ENCODE results near the gene BBS2. TPM values are rescaled to one million over a fixed set of nuclear protein-coding genes. Genes with fewer than 3 reads are reported as not detected.
"Not testable (repeated sequence)": the region's sequence is repeated elsewhere in the genome, so short reads cannot be mapped to it uniquely, and the experiment has no call there.

BBS2 gene
- total RNA-seq, 1 donor from 2014 or later, result 31.6 TPM

DNA sequence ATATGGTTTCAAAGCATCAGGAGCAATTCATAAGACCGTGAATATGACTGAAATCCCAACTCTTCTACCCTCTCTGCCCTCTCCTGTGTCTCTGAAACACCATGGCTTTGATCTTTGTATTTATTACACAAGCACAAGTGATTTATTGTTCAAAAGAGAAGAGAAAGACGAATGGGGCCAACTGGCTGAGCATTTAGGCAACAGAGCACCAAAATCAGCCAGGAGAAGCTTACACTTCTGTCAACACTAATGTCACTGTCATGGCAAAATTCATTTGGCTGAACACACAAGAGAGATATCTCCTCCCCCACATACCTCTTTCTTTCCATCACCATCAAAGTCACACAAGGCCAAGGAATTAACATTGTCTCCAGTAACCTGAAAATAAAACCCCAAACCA is 9.3 kb downstream of the BBS2 start:
- peaks cover 4% of the 10 kb centered on the region for H3K36me3 ChIP-seq (ENCODE audit: control insufficient read depth, insufficient read depth, low read length)
- DNase-seq (ENCODE audit: low read depth), result no peak
- H3K27me3 ChIP-seq (ENCODE audit: control insufficient read depth, insufficient read depth, low read length), result no peaks in the 10 kb centered on the region
- H3K4me3 ChIP-seq (ENCODE audit: low read depth, low read length), result no peak overlapping the region
- no peak for FAIRE-seq
- TF ChIP-seq, protein P1, sequence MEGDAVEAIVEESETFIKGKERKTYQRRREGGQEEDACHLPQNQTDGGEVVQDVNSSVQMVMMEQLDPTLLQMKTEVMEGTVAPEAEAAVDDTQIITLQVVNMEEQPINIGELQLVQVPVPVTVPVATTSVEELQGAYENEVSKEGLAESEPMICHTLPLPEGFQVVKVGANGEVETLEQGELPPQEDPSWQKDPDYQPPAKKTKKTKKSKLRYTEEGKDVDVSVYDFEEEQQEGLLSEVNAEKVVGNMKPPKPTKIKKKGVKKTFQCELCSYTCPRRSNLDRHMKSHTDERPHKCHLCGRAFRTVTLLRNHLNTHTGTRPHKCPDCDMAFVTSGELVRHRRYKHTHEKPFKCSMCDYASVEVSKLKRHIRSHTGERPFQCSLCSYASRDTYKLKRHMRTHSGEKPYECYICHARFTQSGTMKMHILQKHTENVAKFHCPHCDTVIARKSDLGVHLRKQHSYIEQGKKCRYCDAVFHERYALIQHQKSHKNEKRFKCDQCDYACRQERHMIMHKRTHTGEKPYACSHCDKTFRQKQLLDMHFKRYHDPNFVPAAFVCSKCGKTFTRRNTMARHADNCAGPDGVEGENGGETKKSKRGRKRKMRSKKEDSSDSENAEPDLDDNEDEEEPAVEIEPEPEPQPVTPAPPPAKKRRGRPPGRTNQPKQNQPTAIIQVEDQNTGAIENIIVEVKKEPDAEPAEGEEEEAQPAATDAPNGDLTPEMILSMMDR (IDR thresholded peaks at IDR 0.05; ENCODE audit: insufficient read depth, low read length, severe bottlenecking), result no peak

DNA sequence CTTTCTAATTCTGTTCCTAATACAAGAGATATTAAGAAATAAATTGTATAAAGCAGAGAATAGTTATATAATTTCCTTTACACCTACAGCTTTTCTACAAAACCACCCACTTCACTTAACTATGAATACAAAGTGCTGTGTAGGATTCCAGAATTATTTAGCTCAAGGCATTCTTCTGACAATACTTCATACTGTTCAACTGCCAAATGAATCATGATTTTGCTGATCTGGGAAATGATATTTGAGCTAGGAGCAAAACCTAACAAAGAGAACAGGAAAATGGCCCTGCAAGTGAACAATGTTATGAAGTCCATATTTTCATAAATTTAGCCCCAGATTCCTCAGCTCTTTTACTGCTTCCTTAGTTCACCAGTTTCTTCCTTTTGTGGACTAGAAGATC is 12.9 kb downstream of the BBS2 start:
- FAIRE-seq, result no peak
- peaks cover 7% of the 10 kb centered on the region for H3K36me3 ChIP-seq (ENCODE audit: control insufficient read depth, insufficient read depth, low read length)

DNA sequence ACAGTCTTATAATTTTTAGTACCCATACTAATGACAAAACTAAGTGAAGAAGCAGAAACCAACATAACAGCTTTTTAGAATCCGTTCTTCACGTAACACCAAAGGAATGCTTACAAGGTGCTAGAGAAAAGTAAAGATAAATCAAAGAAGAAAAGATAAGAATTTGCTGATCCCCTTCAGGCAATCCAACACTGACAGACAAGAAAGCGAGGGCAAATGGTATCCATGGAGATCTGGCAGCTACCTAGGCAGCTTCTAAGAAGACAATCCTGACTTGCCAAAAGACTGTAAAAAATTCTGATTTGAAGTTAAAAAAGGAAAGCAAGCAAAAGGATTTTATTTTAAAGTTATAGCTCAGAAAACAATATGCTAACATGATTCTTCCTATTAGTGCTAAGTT is 14.6 kb downstream of the BBS2 start:
- TF ChIP-seq, protein P1 (IDR thresholded peaks at IDR 0.05; ENCODE audit: insufficient read depth, low read length, severe bottlenecking), result no peak
- H3K36me3 ChIP-seq (ENCODE audit: control insufficient read depth, insufficient read depth, low read length), result peaks cover 8% of the 10 kb centered on the region
- FAIRE-seq (no peak), DNase-seq (ENCODE audit: low read depth) (no peak)
- H3K4me3 ChIP-seq (ENCODE audit: low read depth, low read length), result no peak overlapping the region
- no peaks in the 10 kb centered on the region for H3K27me3 ChIP-seq (ENCODE audit: control insufficient read depth, insufficient read depth, low read length)

More for the DNA sequence above, 12.9 kb downstream of the BBS2 start:
- TF ChIP-seq, protein P1 (IDR thresholded peaks at IDR 0.05; ENCODE audit: insufficient read depth, low read length, severe bottlenecking), result no peak
- Histone ChIP-seq H3K4me3 (ENCODE audit: low read depth, low read length) (no peak overlapping the region), H3K27me3 (ENCODE audit: control insufficient read depth, insufficient read depth, low read length) (no peaks in the 10 kb centered on the region)
- peak; percentile 53 for DNase-seq (ENCODE audit: low read depth)

DNA sequence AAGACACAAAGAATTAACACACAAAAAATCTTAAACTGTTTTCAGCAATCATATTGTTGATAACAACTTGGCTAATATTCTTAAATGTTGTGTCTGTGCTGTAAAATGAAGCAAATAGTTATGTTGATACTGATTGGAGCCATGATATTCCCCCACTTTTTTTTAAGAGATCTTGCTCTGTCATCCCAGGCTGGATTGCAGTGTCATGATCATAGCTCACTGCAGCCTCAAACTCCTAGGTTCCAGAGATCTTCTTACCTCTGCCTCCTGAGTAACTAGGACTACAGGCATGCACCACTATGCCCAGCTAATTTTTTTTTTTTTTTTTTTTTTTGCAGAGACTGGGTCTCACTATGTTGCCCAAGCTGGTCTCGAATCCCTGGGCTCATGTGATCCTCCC is 26.0 kb downstream of the BBS2 start:
- FAIRE-seq (no peak), DNase-seq (ENCODE audit: low read depth) (no peak)
- peaks cover 4% of the 10 kb centered on the region for H3K36me3 ChIP-seq (ENCODE audit: control insufficient read depth, insufficient read depth, low read length)
- TF ChIP-seq, protein P1 (IDR thresholded peaks at IDR 0.05; ENCODE audit: insufficient read depth, low read length, severe bottlenecking), result no peak
- H3K27me3 ChIP-seq (ENCODE audit: control insufficient read depth, insufficient read depth, low read length), result no peaks in the 10 kb centered on the region
- H3K4me3 ChIP-seq (ENCODE audit: low read depth, low read length), result no peak overlapping the region

DNA sequence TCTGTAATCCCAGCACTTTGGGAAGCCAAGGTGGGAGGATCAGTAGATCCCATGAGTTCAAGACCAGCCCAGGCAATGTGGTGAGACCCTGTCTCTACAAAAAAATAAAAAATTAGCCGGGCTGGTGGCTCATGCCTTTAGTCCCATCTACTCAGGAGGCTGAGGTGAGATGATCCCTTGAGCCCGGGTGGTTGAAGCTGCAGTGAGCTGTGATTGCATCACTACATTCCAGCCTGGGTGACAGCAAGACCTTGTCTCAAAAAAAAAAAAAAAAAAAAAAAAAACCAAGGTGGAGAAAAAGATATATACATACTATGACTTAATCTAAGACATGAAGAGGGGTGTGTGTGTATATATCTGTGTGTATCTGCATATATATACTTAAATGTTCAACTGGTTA is 26.7 kb downstream of the BBS2 start:
- FAIRE-seq, result no peak
- TF ChIP-seq, protein P1 (IDR thresholded peaks at IDR 0.05; ENCODE audit: insufficient read depth, low read length, severe bottlenecking), result no peak
- Histone ChIP-seq H3K4me3 (ENCODE audit: low read depth, low read length) (no peak overlapping the region), H3K27me3 (ENCODE audit: control insufficient read depth, insufficient read depth, low read length) (no peaks in the 10 kb centered on the region), H3K36me3 (ENCODE audit: control insufficient read depth, insufficient read depth, low read length) (peaks cover 4% of the 10 kb centered on the region)
- DNase-seq (ENCODE audit: low read depth), result no peak

DNA sequence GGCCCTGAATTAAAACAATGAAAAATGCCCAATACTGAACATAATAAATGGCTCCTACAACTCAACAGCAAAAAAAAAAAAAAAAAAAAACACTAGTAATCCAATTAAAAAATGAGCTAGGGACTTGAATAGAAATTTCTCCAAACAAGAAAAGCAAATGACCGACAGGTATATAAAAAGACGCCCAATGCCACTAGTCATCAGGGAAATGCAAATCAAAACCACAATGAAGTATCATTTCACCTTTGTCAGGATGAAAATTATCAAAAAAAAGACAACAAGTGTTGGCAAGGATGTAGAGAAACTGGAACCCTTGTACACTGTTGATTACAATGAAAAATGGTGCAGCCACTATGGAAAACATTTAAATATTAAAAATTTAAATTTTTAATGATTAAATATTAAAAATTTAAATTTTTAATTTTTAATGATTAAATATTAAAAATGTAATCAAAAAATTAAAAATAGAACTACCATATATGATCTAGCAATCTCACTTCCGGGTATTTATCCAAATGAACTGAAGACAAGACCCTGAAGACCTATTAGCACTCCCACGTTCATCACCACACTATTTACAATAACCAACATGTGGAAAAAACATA is 28.1 kb downstream of the BBS2 start:
- Histone ChIP-seq H3K27me3 (ENCODE audit: control insufficient read depth, insufficient read depth, low read length) (no peaks in the 10 kb centered on the region), H3K4me3 (ENCODE audit: low read depth, low read length) (no peak overlapping the region), H3K36me3 (ENCODE audit: control insufficient read depth, insufficient read depth, low read length) (peaks cover 1% of the 10 kb centered on the region)
- DNase-seq (ENCODE audit: low read depth) (no peak), FAIRE-seq (no peak)
- TF ChIP-seq, protein P1 (IDR thresholded peaks at IDR 0.05; ENCODE audit: insufficient read depth, low read length, severe bottlenecking), result no peak

DNA sequence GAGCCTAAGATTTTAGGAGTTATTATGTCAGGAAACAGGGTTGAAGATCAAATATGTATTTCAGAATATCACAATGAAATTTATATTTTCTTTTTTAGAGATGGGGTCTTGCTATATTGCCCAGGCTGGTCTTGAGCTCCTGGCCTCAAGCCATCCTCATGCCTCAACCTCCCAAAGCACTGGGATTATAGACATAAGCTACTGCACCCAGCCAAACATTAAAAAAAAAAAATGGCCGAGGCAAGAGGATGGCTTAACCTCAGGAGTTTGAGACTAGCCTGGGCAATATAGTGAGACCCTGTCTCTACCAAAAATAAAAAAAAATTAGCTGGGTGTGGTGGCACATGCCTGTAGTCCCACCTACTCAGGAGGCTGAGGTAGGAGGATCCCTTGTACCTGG is 31.0 kb downstream of the BBS2 start:
- not testable (repeated sequence) for H3K27me3 ChIP-seq (ENCODE audit: control insufficient read depth, insufficient read depth, low read length); H3K36me3 ChIP-seq (ENCODE audit: control insufficient read depth, insufficient read depth, low read length); FAIRE-seq; H3K4me3 ChIP-seq (ENCODE audit: low read depth, low read length); DNase-seq (ENCODE audit: low read depth)
